Spleen (tissue), 7 donors: ENCODE measurements around the gene PRR5L.

Experiments
- POLR2A ChIP-seq, 3 donors: fragments of 450-650 bp; IDR thresholded peaks; one replicate each; pipeline ENCODE4 v1.5.1; 2017; ENCODE audit warnings: antibody characterized with exemption in 3 of 3, mild to moderate bottlenecking in 1 of 3
- POLR2AphosphoS5 ChIP-seq, 3 donors: sonication (generic); formaldehyde crosslinking; IDR thresholded peaks; one replicate each; pipeline ENCODE4 v1.5.1; 2017; ENCODE audit warnings: antibody characterized with exemption in 3 of 3
- TF ChIP-seq, protein P1 (sequence below), 11 experiments: fragments of 200-600 bp in 7 of 11; fragments of 450-650 bp in 4 of 11; sonication (generic) in 4 of 11; IDR thresholded peaks in 8 of 11; conservative IDR thresholded peaks in 3 of 11; 1 replicate in 7 of 11; 2 replicates in 4 of 11; pipeline versions ENCODE4 v1.4.0 to v1.8.0; 2016 to 2021; ENCODE audit warnings: antibody characterized with exemption in 11 of 11, inconsistent platforms in 4 of 11, mild to moderate bottlenecking in 1 of 11
- donor health status: DM: no; HTN: no; CAD: no; lungs with moderate emphysema.
- donor health status: DM: no; HTN: no; CAD: no.
- donor health status: DM: no; HTN: no; CAD: no.

DNA sequence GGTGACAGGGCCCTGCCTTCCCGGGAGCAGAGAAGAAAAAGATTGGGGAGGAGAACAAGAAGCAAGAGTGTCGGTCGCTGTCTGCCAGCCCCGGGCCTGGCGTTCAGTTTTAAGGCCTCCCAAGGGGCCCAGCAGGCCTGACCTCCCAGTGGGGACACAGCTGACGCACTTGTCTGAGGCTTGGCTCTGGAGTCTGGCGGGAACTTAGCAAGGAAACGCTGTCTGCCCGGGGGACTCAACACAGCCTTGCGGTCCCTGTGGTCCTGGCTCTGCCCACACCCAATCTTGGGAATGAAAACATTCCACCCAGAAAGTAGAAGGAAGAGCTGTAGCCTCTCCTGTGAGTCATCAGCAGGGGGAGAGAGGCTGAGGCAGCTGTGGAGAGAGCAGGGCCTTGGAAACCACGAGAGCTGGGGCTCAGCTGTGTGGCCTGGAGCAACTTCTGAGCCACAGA lies 159.6 kb downstream of the PRR5L start:
- TF ChIP-seq, protein P1, sequence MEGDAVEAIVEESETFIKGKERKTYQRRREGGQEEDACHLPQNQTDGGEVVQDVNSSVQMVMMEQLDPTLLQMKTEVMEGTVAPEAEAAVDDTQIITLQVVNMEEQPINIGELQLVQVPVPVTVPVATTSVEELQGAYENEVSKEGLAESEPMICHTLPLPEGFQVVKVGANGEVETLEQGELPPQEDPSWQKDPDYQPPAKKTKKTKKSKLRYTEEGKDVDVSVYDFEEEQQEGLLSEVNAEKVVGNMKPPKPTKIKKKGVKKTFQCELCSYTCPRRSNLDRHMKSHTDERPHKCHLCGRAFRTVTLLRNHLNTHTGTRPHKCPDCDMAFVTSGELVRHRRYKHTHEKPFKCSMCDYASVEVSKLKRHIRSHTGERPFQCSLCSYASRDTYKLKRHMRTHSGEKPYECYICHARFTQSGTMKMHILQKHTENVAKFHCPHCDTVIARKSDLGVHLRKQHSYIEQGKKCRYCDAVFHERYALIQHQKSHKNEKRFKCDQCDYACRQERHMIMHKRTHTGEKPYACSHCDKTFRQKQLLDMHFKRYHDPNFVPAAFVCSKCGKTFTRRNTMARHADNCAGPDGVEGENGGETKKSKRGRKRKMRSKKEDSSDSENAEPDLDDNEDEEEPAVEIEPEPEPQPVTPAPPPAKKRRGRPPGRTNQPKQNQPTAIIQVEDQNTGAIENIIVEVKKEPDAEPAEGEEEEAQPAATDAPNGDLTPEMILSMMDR (IDR thresholded peaks at IDR 0.05 in 8 of 11, conservative IDR thresholded peaks at IDR 0.05 in 3 of 11): no peak
- TF ChIP-seq POLR2A (IDR thresholded peaks at IDR 0.05) (no peak), POLR2AphosphoS5 (IDR thresholded peaks at IDR 0.05) (peak in 2 of 3 donors; percentile 46 to 64)
